NCI-H748 treated with DMSO at 0.1 percent for 48 hours (cell line): ENCODE data around the gene C10orf62.

ENCODE experiments used
- DNase-seq: peaks from one replicate; lab custom pipeline; 2025; lab: John Stamatoyannopoulos, UW

Gene C10orf62

GRCh38 chr10:97584798-97585438 lies 4.6 kb upstream of the C10orf62 start:
- no peak for DNase-seq

- no peak for DNase-seq
Observed at GRCh38 chr10:97585439-97585811, 4.1 kb upstream of the C10orf62 start.

- no peak for DNase-seq
Observed at GRCh38 chr10:97587183-97587582, 2.3 kb upstream of the C10orf62 start.

- DNase-seq, result no peak
Observed at GRCh38 chr10:97590082-97590747, 694 bp downstream of the C10orf62 start.

- DNase-seq, result no peak
Observed at GRCh38 chr10:97590748-97591495, 1.4 kb downstream of the C10orf62 start.

- no peak for DNase-seq
Observed at GRCh38 chr10:97593421-97593820, 3.9 kb downstream of the C10orf62 start.

- no peak for DNase-seq
Observed at GRCh38 chr10:97596101-97597082, 6.9 kb downstream of the C10orf62 start.

GRCh38 chr10:97597778-97598177 lies 8.3 kb downstream of the C10orf62 start:
- DNase-seq, result no peak

- no peak for DNase-seq
Observed at GRCh38 chr10:97598407-97599271, 9.1 kb downstream of the C10orf62 start.

- no peak for DNase-seq
Observed at GRCh38 chr10:97599272-97599619, 9.7 kb downstream of the C10orf62 start.

- no peak for DNase-seq
Observed at GRCh38 chr10:97600616-97601015, 11.1 kb downstream of the C10orf62 start.

- no peak for DNase-seq
Observed at GRCh38 chr10:97601268-97602215, 12.0 kb downstream of the C10orf62 start.

- no peak for DNase-seq
Observed at GRCh38 chr10:97607095-97607636, 17.6 kb downstream of the C10orf62 start.

- no peak for DNase-seq
Observed at GRCh38 chr10:97608991-97609561, 19.6 kb downstream of the C10orf62 start.

- DNase-seq, result no peak
Observed at GRCh38 chr10:97611473-97611872, 22.0 kb downstream of the C10orf62 start.

- DNase-seq, result no peak
Observed at GRCh38 chr10:97612386-97612785, 22.9 kb downstream of the C10orf62 start.

- no peak for DNase-seq
Observed at GRCh38 chr10:97618285-97618684, 28.8 kb downstream of the C10orf62 start.

GRCh38 chr10:97618733-97619132 lies 29.2 kb downstream of the C10orf62 start:
- no peak for DNase-seq

- no peak for DNase-seq
Observed at GRCh38 chr10:97623277-97623676, 33.8 kb downstream of the C10orf62 start.
